HG02623 (cell line): Measurements from ENCODE around the gene KCNJ6.

Experiments used
- ATAC-seq: cut with Tn5 transposase; IDR thresholded peaks from one replicate; pipeline ENCODE4 v1.9.1; 2021; ENCODE audit warnings: moderate library complexity; ENCODE audit not compliant: unreplicated experiment

The KCNJ6 gene

GRCh38 chr21:37868446-37869295 lies 47.6 kb downstream of the KCNJ6 start:
- no peak for ATAC-seq

DNA sequence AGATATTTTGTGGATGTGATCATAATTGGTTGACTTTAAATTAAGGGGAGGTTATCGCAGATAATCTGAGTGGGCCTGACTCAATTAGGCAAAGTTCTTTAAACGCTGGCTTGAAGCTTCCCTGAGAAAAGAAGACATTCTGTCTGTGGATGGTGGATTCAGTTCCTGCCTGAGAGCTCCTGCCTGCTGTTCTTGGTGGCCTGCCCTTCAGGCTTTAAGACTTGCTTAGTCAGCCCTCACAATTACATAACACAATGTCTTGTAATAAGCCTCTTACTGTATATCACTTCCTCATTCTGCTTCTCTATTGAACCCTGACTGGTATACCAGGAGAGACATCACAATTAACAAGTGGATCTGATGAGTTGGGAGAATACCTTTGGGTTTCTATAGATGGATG lies 50.2 kb downstream of the KCNJ6 start:
- ATAC-seq: no peak

- ATAC-seq: no peak
Observed at GRCh38 chr21:37865156-37865555, 51.1 kb downstream of the KCNJ6 start.

DNA sequence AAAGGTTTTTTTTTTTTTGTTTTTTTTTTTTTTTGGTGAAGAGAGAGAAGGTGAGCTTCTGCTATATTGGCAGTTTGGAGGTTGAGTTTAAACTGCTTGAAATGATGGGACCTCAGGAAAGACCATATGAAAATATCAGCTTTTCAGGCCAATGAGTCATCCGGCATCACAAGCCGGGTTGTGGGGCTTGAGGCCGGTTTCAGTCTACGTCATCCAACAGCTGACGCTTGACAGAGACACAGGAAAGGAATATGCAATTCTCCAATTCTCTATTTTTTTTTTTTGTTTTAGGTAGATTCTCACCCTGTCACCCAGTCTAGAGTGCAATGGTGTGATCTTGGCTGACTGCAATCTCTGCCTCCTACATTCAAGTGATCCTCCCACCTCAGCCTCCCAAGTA lies 52.4 kb downstream of the KCNJ6 start:
- no peak for ATAC-seq

DNA sequence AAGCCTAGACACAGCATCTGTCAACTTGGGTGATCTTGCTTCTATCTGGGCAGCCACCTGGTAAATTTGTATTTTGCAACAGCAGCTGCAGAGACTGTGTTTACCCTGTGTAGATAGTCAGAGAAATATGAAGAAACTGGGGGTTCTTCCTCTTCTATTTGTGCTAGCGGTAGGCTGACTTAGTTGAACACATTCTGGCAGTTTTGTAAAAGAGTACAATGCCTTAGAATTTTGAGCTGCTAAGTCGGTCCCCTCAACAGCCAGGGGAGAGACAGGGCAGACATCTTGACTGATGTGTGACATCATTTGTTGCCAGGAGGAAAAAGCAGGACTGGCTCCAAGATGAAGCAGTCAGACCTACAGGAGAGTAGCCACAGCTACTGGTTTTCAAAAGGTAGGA lies 53.7 kb downstream of the KCNJ6 start:
- ATAC-seq: no peak

- no peak for ATAC-seq
Observed at GRCh38 chr21:37861561-37861960, 54.7 kb downstream of the KCNJ6 start.

DNA sequence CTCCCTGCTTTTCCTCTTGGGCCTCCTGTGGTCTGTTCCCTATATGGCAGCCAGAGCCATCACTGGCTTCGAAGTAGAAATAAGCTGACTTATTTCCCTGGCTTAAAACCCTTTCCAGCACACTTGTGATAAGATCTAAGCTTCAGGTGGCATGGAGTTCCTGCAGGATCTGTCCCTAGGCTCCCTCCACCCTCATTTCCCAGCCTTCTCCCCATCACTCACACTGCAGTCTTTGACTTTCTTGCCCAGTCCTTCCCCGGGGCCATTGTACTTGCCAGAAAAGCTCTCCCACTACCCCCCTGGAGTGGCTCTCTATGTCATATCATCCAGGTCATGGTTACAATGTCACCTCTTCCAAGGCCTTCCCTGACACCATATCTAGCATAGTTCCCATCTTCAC lies 55.8 kb downstream of the KCNJ6 start:
- ATAC-seq: no peak

- ATAC-seq: no peak
Observed at GRCh38 chr21:37855647-37856625, 60.3 kb downstream of the KCNJ6 start.

DNA sequence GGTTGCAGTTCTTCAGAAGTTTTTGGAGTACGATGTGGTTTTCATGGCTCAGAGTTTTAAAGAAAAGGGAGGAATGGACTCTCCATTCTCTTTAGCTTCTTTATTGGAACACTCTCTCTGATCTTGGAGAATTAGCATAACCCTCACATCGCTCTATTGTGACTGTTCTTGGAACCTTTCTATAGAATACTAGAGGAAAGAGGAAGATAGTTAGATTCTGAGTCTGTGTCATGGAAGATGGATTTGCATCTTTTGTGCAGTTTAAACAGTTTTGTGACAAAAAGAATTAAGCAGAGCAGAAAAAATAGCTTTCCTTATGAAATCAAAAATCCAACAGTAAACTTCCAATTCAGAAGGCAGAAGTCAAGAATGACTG lies 61.0 kb downstream of the KCNJ6 start:
- no peak for ATAC-seq

DNA sequence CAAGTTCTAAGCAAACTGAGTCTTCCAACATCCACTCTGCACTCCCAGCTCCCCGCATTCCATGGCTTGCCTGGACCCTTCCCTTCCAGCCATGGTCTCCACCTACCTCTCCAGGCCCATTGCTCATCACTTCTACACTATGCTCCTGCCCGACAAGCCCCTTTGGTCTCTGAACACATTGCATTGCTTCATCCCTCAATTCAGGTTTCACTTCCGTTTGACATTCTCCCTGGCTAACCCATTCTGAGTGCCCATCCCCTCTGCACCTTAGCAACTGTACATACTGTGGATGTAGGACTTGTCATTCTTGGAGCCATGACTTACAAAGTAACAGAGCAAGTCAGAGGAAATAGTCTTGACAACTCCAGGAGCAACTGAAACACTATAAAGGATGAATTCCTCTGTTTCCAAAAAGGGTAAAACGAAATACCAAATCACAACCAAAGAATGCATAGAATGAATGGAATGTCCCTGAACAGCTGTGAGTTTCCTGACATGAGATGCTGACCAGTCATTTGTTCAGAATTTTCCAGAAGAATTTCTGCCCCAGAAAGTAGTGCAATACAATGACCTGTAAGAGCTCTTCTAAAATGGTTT lies 66.7 kb downstream of the KCNJ6 start:
- no peak for ATAC-seq

DNA sequence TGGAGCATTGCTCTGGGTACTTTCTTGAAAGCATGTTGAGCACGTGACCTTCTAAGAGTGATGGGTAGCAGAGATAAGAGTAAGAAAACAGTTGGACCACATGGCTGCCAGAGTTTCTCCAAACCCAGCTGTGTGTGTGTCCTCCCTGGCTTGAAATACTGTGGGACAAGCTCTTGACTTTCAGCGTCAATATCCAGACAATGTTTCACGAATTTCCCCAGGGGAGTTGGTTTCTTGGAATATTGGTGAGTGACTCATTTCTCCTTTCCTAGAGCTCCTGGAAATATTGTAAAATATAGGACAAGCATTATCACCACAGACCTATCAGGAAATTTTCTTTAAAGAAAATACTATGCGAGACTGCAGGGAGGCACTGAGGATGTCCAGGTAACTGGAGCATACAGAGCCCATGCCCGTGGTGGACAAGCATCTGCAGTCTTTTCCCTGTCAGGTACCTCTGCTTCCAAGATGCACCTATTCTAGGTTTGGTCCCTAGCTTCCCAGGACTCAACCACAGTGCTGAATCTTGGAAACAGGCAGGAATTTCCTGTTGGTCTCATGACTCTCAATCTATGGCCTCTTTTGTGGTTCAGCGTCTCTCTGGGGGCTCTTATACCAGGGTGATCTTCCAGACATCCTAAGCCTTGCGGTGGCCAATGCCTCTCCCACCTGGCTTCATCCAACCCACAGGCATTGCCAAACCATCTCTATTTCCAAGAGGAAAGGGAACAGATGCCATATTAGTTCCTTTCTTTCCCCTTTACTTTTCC lies 67.4 kb downstream of the KCNJ6 start:
- ATAC-seq: no peak

DNA sequence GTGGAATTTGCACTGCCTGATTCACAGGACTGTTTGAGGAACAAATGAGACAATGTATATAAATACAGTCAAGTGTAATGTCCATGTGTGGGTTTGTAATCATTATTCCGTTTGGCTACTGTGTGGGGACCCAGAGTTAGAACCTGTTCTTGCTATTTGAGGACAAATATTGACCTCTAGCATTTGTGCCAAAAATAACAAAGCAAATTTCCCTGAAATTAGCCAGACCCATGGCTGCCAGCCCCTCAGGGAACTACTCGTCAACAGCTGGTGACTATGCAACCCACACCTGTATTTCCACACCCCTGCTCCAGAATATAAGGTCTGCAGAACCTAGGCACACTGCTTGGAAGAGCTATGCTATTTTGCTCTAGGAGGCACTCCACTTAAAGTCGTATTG lies 70.7 kb downstream of the KCNJ6 start:
- ATAC-seq: no peak

- ATAC-seq: no peak
Observed at GRCh38 chr21:37843191-37843590, 73.1 kb downstream of the KCNJ6 start.

GRCh38 chr21:37842163-37842919 lies 73.9 kb downstream of the KCNJ6 start:
- no peak for ATAC-seq

DNA sequence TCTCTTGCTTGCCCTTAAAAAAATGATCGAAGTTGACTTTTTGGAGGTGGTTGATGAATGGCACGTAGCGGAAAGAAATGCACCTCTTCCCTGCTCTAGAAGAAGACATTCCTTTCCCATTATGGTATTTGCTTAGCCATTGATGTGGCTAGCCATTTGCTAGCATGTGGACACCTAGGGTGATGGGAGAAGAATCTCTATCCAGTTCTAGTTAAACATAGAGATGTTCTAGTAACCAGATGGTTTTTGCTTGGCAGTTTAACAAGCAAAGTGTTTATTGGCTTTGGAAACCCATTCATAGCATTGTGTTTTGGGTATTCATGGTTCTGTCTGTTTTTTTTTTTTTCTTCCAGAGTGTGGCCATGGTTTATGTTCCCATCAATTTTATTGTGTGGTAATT lies 78.9 kb downstream of the KCNJ6 start:
- ATAC-seq: no peak

DNA sequence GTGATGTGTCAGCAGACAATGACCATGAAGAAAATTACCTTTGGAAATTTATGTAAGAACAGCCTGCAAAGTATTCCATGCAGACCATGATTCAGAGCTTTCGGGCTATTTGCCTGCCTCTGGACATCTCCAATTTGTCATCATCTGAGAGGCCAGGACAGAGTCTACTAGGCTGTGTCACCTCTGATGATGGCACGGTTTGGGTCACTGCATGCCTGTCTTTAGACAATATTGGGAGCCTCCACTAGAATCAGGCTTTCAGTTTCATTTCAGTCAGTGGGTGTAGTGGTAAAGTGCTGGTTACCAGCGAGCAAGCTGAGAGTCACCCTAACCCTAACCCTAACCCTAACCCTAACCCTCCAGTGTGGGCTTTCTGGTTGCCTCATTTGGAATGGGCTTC lies 80.8 kb downstream of the KCNJ6 start:
- no peak for ATAC-seq

DNA sequence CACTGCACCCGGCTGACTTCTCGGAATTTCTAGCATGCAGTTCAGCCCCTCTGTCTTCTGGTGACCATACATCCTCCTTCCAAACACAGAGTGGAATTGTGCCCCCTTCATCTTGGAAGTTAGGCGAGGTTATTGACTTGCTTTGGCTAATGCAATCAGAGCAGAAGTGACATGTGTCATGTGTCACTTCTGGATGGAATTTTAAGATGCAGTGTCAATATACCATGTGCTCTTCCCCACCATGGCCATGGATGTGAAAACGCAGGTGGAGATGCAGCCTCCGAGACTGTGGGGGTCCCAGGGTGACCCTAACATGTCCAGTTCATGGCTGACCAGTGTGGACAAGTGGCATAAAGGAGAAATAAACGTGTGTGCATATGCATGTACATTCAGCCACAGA lies 83.0 kb downstream of the KCNJ6 start:
- no peak for ATAC-seq

- ATAC-seq: no peak
Observed at GRCh38 chr21:37829447-37829846, 86.8 kb downstream of the KCNJ6 start.

GRCh38 chr21:37828991-37829390 lies 87.3 kb downstream of the KCNJ6 start:
- ATAC-seq: no peak

DNA sequence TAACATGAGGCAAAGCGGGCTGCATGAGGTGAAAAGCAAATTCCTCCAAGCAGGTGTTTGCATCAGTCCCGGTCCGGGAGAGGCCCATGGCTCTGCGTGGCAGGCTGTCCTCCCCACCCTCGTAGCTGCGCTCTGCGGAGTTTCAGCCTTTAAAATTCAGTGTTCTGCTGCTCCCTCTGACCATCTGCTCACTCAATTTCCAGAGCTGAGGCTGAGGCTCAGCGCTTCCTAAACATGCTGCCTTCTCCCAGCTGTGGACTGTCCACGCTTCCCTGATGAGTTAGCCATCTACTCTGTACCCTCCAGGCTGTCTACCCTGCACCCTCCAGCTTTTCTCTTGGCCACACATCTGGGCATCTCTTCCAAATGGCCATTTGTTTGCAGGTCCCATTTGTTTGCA lies 87.7 kb downstream of the KCNJ6 start:
- ATAC-seq: no peak
